ENCODE measurements around the gene ZNF385C.

ZNF385C gene

DNA sequence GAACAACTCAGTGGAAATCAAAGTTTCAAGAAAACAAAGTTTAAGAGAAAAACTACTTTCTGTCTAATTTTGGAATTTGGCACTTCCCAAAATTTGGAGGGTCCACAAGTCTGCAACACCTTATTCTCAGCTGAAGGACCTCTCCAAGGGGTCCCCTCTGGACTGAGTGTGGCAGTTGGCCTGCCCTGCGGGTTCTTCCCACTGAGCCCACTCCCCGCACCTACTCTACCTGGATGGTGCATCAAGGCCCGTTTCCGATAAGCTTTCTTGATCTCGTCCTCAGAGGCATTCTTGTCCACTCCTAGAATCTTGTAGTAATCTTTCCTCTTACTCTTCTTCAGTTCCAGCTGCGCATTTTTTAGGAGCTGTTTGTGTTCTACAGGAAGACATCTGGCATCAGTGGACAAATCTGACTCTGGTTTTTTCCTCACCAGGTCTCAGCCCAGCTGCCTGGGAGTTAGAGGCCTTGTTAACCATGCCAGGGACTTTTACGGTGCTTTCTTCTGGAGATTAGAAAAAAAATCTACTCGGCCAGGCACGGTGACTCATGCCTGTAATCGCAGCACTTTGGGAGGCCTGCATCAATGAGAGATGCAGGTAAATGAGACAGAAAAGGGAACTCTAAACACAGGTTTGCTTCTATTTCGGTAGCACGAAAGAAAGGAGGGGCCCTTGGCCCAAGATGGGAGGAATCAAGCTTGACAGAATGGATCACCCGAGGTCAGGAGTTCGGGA is 116.1 kb downstream of the ZNF385C start:
- TF ChIP-seq EZH2 (IDR thresholded peaks at IDR 0.05) (no peak), FOXP2 (optimal IDR thresholded peaks at IDR 0.05; ENCODE audit: control extremely low read depth, extremely low read length, insufficient read depth) (no peak), POLR2AphosphoS5 (IDR thresholded peaks at IDR 0.05; ENCODE audit: borderline replicate concordance, low read depth, low read length) (no peak)
- no peaks in the 10 kb centered on the region for H3K9me3 ChIP-seq (ENCODE audit: low read depth, low read length)
- peaks cover 79% of the 10 kb centered on the region for H3K36me3 ChIP-seq (ENCODE audit: insufficient read depth, low read length)
- no peak overlapping the region for H3K27ac ChIP-seq
- no peak overlapping the region for H3K4me3 ChIP-seq
- DNase-seq (ENCODE audit: low read depth, low spot score), result no peak
- H3K9ac ChIP-seq (ENCODE audit: insufficient read length), result no peak overlapping the region

DNA sequence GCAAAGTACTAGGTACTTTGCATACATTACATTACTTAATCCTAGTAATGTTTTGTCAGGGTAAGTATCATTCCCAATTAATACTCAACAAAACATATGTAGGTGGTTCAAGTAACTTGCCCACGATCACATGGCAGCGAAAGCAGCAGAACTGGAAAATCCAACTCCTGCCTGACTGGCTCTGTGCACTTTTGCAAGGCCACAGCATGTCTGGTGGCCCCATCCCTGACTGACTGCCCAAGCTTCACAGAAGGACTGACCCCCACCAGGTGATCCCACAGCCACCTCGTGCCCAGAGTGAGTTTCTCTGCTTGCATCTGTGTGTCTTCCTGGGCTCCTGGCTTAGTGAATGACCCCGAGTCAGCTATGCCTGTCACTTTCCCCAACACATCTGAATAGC is 120.3 kb downstream of the ZNF385C start:
- no peak for TF ChIP-seq FOXP2 (optimal IDR thresholded peaks at IDR 0.05; ENCODE audit: control extremely low read depth, extremely low read length, insufficient read depth)
- no peak for TF ChIP-seq POLR2AphosphoS5 (IDR thresholded peaks at IDR 0.05; ENCODE audit: borderline replicate concordance, low read depth, low read length)
- no peak for TF ChIP-seq EZH2 (IDR thresholded peaks at IDR 0.05)
- H3K27ac ChIP-seq, result no peak overlapping the region
- peaks cover 84% of the 10 kb centered on the region for H3K36me3 ChIP-seq (ENCODE audit: insufficient read depth, low read length)
- no peak for DNase-seq (ENCODE audit: low read depth, low spot score)
- no peaks in the 10 kb centered on the region for H3K9me3 ChIP-seq (ENCODE audit: low read depth, low read length)
- no peak overlapping the region for H3K9ac ChIP-seq (ENCODE audit: insufficient read length)
- no peak overlapping the region for H3K4me3 ChIP-seq

DNA sequence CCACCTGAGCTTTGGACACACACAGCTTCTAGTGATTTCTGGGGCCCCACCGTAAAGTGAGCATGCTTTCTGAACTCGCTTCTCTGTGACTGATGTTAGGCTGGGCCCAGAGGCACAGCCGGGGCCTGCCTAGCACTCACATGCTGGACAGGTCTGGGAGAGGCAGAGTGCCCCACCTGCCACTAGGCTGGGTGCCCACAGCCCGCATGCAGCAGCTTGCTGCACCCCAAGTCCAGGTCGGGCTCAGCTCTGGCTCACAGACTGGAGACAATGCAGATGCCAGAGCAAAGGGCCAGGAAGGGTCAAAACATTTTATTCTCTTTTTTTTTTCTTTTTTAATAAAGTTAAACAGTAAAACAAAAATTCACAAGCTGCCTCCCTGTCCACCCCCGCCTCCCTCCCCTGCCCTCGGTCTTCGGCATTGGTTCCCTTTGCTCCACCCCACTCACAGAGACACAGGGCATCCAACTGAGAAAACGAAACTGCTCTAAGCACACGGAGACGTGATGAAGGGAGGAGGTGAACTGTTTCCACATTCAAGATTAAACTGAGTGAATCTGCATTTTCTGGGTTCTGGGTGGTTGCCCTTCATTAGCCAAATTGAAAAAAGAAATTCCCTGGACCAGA is 122.0 kb downstream of the ZNF385C start:
- Histone ChIP-seq H3K9ac (ENCODE audit: insufficient read length) (no peak overlapping the region), H3K9me3 (ENCODE audit: low read depth, low read length) (no peaks in the 10 kb centered on the region), H3K27ac (no peak overlapping the region), H3K4me3 (no peak overlapping the region), H3K36me3 (ENCODE audit: insufficient read depth, low read length) (peaks cover 82% of the 10 kb centered on the region)
- TF ChIP-seq POLR2AphosphoS5 (IDR thresholded peaks at IDR 0.05; ENCODE audit: borderline replicate concordance, low read depth, low read length) (peak; percentile 20; the same call in 1 of the 2 replicates), EZH2 (IDR thresholded peaks at IDR 0.05) (no peak), FOXP2 (optimal IDR thresholded peaks at IDR 0.05; ENCODE audit: control extremely low read depth, extremely low read length, insufficient read depth) (no peak)
- no peak for DNase-seq (ENCODE audit: low read depth, low spot score)
